GM12891 (cell line): ENCODE results near the gene VTI1A.

Source experiments
- PAX5 ChIP-seq: IDR thresholded peaks from 2 replicates; pipeline ENCODE4 v1.6.1; 2011; ENCODE audit warnings: low read length, moderate library complexity, mild to moderate bottlenecking; ENCODE audit not compliant: insufficient read depth, severe bottlenecking
- POLR2A ChIP-seq: IDR thresholded peaks from 2 replicates; pipeline ENCODE4 v1.6.1; 2011; ENCODE audit warnings: low read depth, low read length, control low read depth
- POLR2AphosphoS5 ChIP-seq: IDR thresholded peaks from 2 replicates; pipeline ENCODE4 v1.6.1; 2011; ENCODE audit warnings: low read depth, low read length, control low read depth
- SPI1 ChIP-seq: IDR thresholded peaks from 2 replicates; pipeline ENCODE4 v1.6.1; 2011; ENCODE audit warnings: low read depth, low read length, control low read depth
- TAF1 ChIP-seq: IDR thresholded peaks from 2 replicates; pipeline ENCODE4 v1.6.1; 2011; ENCODE audit warnings: low read depth, low read length, control low read depth

DNA sequence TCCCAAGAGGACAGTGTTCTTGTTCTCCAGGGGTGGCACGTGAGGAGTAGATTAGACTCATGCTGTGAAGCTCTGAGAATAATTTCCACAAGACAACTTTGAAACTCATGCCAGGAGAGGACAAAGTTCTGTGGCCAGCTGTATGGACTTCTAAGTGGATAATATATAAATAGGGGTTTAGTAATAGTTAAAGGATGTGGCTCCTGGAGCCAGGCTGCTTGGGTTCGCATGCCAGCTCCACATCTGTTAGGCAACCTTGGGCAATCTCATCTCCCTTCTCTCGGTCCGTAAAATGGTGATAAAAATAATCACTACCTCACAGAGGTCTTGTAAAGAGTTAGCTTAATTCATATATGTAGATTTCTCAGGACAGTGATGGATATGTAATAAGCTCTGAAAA is 37.3 kb upstream of the VTI1A start:
- TF ChIP-seq TAF1 (no peak), POLR2A (no peak), POLR2AphosphoS5 (no peak), SPI1 (no peak), PAX5 (no peak)
